Ovary (tissue), 9 donors: Measurements from ENCODE around the gene LCN10. TPM values are rescaled to one million over a fixed set of nuclear protein-coding genes. Genes with fewer than 3 reads are reported as not detected.
"Not testable (repeated sequence)": the region's sequence is repeated elsewhere in the genome, so short reads cannot be mapped to it uniquely, and the experiment has no call there.

Source experiments
- DNase-seq, 5 donors: peaks; one replicate each; pipeline ENCODE4 v3.0.0-alpha.2; 2019 to 2020
- H3K27ac ChIP-seq, 2 donors: fragments of 200-600 bp; one replicate each; pipeline versions ENCODE4 v1.5.1 to v1.8.0; 2019 to 2022
- H3K27me3 ChIP-seq: fragments of 200-600 bp; one replicate; pipeline ENCODE4 v1.8.0; 2022
- H3K36me3 ChIP-seq: fragments of 200-600 bp; sonication (generic); one replicate; pipeline ENCODE4 v1.5.1; 2019
- H3K4me1 ChIP-seq: one replicate; pipeline ENCODE4 v1.8.1; 2013; ENCODE audit warnings: mild to moderate bottlenecking, moderate library complexity; ENCODE audit not compliant: insufficient read depth
- H3K4me3 ChIP-seq: fragments of 200-600 bp; sonication (generic); one replicate; pipeline ENCODE4 v1.5.1; 2017
- H3K9me3 ChIP-seq, 2 donors: fragments of 200-600 bp in 1 of 2; sonication (generic) in 1 of 2; one replicate each; pipeline versions ENCODE4 v1.5.1 to v1.8.1; 2013 to 2019; ENCODE audit warnings: mild to moderate bottlenecking in 1 of 2, moderate library complexity in 1 of 2
- EP300 ChIP-seq: sonication (generic); formaldehyde crosslinking; IDR thresholded peaks from one replicate; pipeline ENCODE4 v1.6.1; 2017; ENCODE audit warnings: antibody characterized with exemption
- POLR2A ChIP-seq: fragments of 450-650 bp; IDR thresholded peaks from one replicate; pipeline ENCODE4 v1.6.1; 2017; ENCODE audit warnings: antibody characterized with exemption, mild to moderate bottlenecking, moderate library complexity
- WGBS, 3 donors: extraction: QIAGEN DNeasy Blood & Tissue Kit in 1 of 3; methylation state at CpG; one replicate each; pipeline versions ENCODE4 v1.1.5 to v1.1.7; 2013 to 2017; 5-methylcytosine and 5-hydroxymethylcytosine counted together
- intact Hi-C, 4 donors: fragments of 100-400 bp; cut with DNase I; formaldehyde crosslinking; loops; one replicate each; pipeline versions ENCODE4 v1.11.0 to v1.15.1; 2022 to 2023
- polyA plus RNA-seq, 2 donors: library from polyadenylated mRNA; stranded (reverse); fragments of 200-250 nt in 1 of 2; fragments of 350-450 nt in 1 of 2; fragmentation: Illumina TruSeq in 1 of 2; extraction: RNeasy Lipid Tissue Mini Kit (QIAGEN cat#74804) in 1 of 2; gene quantifications; one replicate each; pipeline ENCODE4 v1.2.3, GENCODE V29; 2013 to 2014
- total RNA-seq, 7 donors: library from RNA; depleted of rRNA in 2 of 7; stranded (reverse); fragments of >200 nt in 2 of 7; fragmentation: NEBNext Ultra II Directional in 3 of 7; extraction: Animal tissue kit (Norgen Biotek cat#: 25700) in 3 of 7; gene quantifications; one replicate each; pipeline versions ENCODE4 v1.1.0 to v1.2.4, GENCODE V29; 2016 to 2023
- TF ChIP-seq, protein P1 (sequence below), 3 donors: fragments of 450-650 bp in 2 of 3; fragments of 200-600 bp in 1 of 3; IDR thresholded peaks; one replicate each; pipeline versions ENCODE4 v1.5.1 to v1.8.0; 2016 to 2022; ENCODE audit warnings: antibody characterized with exemption in 3 of 3, mild to moderate bottlenecking in 1 of 3
- donor health status: DM: no; HTN: no; CAD: no; lungs with moderate emphysema.
- donor health status: DM: no; HTN: no; CAD: no.
- donor health status: Bipolar disorder and iron deficiency.
- donor health status: DM: yes; HTN: yes; CAD: no.
- donor health status: DM: no; HTN: no; CAD: no.
- donor health status: DM: yes; HTN: yes; CAD: no.

Gene LCN10
- total and polyA plus RNA-seq, 9 donors = 1.4 to 45.4 (median 4.5) TPM

DNA sequence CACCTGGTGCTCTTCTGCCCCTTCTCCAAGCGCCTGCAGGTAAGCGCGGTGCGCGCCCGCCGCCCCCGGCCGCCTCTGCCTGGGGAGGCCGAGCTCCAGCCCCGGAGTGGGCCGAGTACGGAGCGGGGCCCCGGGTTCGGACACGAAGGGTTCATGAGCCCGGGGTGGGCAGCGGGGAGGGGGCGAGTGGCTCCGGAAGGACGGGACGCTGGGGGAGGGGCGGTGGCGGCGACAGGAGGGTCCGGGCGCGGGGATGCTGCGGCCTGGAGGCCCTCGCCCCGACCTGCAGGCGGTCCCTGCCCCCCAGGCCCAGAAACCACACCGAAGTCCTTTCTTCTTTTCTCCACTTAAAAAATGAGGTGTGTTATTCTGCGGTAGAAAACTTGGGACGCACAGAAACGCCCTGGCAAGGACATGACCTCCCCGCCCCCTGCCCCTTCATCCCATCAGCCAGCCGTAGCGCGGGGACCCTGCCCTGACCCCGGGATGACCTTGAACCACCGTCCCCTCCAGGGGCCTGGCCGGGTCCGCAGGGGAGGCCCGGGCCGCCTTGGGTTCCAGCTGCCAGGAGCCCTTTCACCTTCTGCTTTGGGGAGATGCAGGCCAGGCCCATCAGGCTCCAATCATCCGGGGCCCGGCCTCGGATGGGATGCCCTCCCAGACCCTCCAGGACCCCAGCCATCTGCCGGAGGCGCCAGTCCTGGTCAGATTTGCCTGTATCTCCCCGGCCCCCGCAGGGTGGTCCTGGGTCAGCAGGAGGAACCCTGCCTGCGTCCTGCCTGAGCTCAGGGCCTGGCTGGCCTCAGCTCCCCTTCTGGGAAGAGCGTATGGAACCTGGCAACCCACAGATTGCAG is 29.8 kb downstream of the LCN10 start:
- Histone ChIP-seq H3K4me3 (peak overlapping the region; percentile 51), H3K36me3 (no peaks in the 10 kb centered on the region), H3K4me1 (peaks cover 6% of the 10 kb centered on the region), H3K27me3 (no peaks in the 10 kb centered on the region), H3K27ac (no peak overlapping the region), H3K9me3 (no peaks in the 10 kb centered on the region)
- WGBS, 3 donors = 3 to 6% (median 4%) methylated on average over 48 to 56 of the region's 56 CpGs
- TF ChIP-seq EP300 = no peak
- no peak for TF ChIP-seq POLR2A
- TF ChIP-seq, protein P1, sequence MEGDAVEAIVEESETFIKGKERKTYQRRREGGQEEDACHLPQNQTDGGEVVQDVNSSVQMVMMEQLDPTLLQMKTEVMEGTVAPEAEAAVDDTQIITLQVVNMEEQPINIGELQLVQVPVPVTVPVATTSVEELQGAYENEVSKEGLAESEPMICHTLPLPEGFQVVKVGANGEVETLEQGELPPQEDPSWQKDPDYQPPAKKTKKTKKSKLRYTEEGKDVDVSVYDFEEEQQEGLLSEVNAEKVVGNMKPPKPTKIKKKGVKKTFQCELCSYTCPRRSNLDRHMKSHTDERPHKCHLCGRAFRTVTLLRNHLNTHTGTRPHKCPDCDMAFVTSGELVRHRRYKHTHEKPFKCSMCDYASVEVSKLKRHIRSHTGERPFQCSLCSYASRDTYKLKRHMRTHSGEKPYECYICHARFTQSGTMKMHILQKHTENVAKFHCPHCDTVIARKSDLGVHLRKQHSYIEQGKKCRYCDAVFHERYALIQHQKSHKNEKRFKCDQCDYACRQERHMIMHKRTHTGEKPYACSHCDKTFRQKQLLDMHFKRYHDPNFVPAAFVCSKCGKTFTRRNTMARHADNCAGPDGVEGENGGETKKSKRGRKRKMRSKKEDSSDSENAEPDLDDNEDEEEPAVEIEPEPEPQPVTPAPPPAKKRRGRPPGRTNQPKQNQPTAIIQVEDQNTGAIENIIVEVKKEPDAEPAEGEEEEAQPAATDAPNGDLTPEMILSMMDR (IDR thresholded peaks at IDR 0.05) = no peak
- peak in 1 of 5 donors; percentile 51 for DNase-seq
- intact Hi-C loops = no loop called here

DNA sequence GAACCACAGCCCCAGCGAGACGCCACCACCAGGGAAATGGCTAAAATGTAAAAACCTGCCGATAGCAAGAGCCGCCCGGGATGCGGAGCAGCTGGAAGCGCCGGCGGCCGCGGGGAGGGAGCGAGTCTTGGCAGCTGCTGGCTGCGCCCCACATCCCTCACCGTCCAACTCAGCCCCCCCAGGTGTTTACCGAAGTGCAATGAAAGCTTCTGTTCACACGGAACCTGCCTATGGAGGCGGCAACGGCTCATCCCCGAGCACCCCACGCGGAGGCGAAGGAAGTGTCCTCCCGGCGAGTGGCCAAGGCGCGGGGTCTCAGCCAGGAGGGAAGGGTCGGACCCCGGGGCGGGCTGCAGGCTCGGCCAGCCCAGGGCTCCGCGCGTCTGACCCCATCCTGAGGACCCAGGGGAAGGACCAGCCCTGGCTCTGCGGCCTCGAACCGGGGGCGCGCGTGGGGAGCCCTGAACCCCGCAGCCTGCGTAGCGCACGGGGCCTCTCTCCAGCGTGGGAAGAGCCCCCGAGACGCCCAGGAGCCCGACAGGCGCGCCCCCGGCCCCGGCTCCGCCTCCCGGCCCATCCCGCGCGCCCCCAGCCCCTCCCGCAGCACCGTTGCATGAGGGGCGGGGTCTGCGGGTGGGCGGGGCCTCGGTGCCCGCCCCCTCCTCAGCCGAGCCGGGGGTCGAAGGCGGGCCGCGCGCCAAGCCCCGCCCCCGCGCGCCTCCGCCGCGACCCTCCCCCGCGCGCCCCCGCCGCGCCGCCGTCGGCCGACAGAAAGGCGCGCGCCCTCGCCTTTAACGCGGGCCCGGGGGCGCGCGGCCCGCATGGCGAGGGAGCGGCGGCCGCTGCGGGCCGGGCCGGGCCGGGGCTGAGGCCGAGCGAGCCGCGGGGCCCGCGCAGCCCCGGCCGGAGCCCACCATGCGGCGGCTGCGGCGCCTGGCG is 30.7 kb downstream of the LCN10 start, which contains the start of gene DIPK1B:
Gene DIPK1B, plus strand, starts transcription at position 822 of the 939 bp plus-strand sequence. Its CDS starts 94 bp downstream, at position 916.
- Histone ChIP-seq H3K4me3 (peak within 1 kb of the TSS; percentile 51), H3K27me3 (no peaks in the 10 kb centered on the region)

DNA sequence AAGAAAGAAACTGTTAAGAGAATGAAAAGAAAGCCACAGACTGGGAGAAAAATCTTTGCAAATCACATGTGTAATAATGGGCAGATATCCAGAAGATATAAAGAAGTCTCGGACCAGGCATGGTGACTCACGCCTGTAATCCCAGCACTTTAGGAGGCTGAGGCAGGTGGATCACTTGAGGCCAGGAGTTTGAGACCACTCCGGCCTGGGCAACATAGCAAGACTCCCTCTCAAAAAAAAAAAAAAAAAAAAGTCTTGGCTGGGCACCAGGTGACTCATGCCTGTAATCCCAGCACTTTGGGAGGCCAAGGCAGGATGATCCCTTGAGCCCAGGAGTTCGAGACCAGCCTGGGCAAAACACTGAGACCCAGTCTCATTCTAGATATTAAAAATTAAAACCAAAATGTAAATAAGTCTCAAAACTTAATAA is 31.5 kb downstream of the LCN10 start:
- H3K36me3 ChIP-seq, H3K27ac ChIP-seq, H3K9me3 ChIP-seq, intact Hi-C loops, H3K27me3 ChIP-seq, H3K4me1 ChIP-seq, DNase-seq, H3K4me3 ChIP-seq: not testable (repeated sequence)
- WGBS, 3 donors = 35 to 41% (median 41%) methylated on average over 4 of the region's 4 CpGs

More for the DNA sequence above, 30.7 kb downstream of the LCN10 start, which contains the start of gene DIPK1B:
- H3K36me3 ChIP-seq = no peaks in the 10 kb centered on the region
- peak within 1 kb of the TSS; percentile 20 to 21 for H3K27ac ChIP-seq
- 1 to 2% (median 1%) methylated on average over 59 to 118 of the region's 119 CpGs for WGBS, 3 donors
- peaks cover 6% of the 10 kb centered on the region for H3K4me1 ChIP-seq
- TF ChIP-seq EP300 (no peak), POLR2A (no peak)
- TF ChIP-seq, protein P1 (IDR thresholded peaks at IDR 0.05) = no peak
- DNase-seq = peak in 2 of 5 donors; percentile 55 to 67
- intact Hi-C loops = no loop called here
- no peaks in the 10 kb centered on the region for H3K9me3 ChIP-seq

DNA sequence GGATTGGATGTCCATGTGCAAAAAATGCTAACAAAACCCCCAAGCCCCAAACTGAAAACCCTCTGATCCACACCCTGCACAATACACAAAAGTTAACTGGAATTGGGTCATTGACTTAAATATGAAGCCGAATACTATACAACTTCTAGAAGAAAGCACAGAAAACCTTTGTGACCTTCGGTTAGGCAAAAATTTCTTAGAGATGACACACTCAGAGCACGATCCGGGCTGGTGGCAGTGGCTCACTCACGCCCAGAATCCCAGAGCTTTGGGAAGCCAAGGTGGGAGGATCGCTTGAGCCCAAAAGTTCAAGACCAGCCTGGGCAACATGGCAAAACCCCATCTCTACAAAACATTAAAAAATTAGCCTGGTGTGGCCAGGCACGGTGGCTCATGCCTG is 32.2 kb downstream of the LCN10 start:
- H3K27me3 ChIP-seq = no peaks in the 10 kb centered on the region
- intact Hi-C loops = no loop called here
- no peak for TF ChIP-seq POLR2A
- no peak for TF ChIP-seq EP300
- TF ChIP-seq, protein P1 (IDR thresholded peaks at IDR 0.05) = no peak
- peaks cover 6% of the 10 kb centered on the region for H3K4me1 ChIP-seq
- WGBS, 3 donors = 80 to 84% (median 82%) methylated on average over 7 of the region's 7 CpGs
- no peaks in the 10 kb centered on the region for H3K9me3 ChIP-seq
- H3K27ac ChIP-seq = no peak overlapping the region
- no peak overlapping the region for H3K4me3 ChIP-seq
- no peak for DNase-seq
- no peaks in the 10 kb centered on the region for H3K36me3 ChIP-seq
